Right lobe of liver (tissue), 6 donors: ENCODE data around the gene BMP4. TPM values are rescaled to one million over a fixed set of nuclear protein-coding genes. Genes with fewer than 3 reads are reported as not detected.

Source experiments
- ATAC-seq, 4 donors: fragments of 200-7000 bp; cut with Tn5 transposase; one replicate each; pipeline ENCODE4 v1.9.1; 2020; ENCODE audit warnings: mild to moderate bottlenecking in 4 of 4, moderate library complexity in 4 of 4
- DNase-seq, 3 donors: peaks; one replicate each; pipeline ENCODE4 v3.0.0-alpha.2; 2020
- H3K27ac ChIP-seq, 3 donors: fragments of 200-600 bp; one replicate each; pipeline ENCODE4 v1.8.0; 2022
- H3K27me3 ChIP-seq, 2 donors: fragments of 200-600 bp; one replicate each; pipeline ENCODE4 v1.8.0; 2022
- H3K36me3 ChIP-seq, 4 donors: fragments of 200-600 bp; sonication (generic) in 1 of 4; one replicate each; pipeline versions ENCODE4 v1.5.1 to v1.8.0; 2017 to 2022; ENCODE audit warnings: control low read depth in 1 of 4
- H3K4me1 ChIP-seq, 4 donors: fragments of 200-600 bp; sonication (generic) in 1 of 4; one replicate each; pipeline versions ENCODE4 v1.5.1 to v1.8.0; 2017 to 2022; ENCODE audit warnings: control low read depth in 1 of 4
- H3K4me3 ChIP-seq, 3 donors: fragments of 200-600 bp; one replicate each; pipeline ENCODE4 v1.8.0; 2022
- H3K9me3 ChIP-seq, 4 donors: fragments of 200-600 bp; sonication (generic) in 1 of 4; one replicate each; pipeline versions ENCODE4 v1.5.1 to v1.8.0; 2017 to 2022; ENCODE audit warnings: control low read depth in 1 of 4
- CTCF ChIP-seq, 4 donors: fragments of 200-600 bp in 3 of 4; fragments of 450-650 bp in 1 of 4; IDR thresholded peaks; one replicate each; pipeline versions ENCODE4 v1.5.1 to v1.8.0; 2016 to 2022; ENCODE audit warnings: antibody characterized with exemption in 4 of 4, mild to moderate bottlenecking in 2 of 4
- POLR2A ChIP-seq: fragments of 450-650 bp; IDR thresholded peaks from one replicate; pipeline ENCODE4 v1.6.1; 2017; ENCODE audit warnings: antibody characterized with exemption, mild to moderate bottlenecking
- WGBS: methylation state at CpG from one replicate; pipeline ENCODE4 v1.1.6; 2018; ENCODE audit warnings: low coverage, low lambda C conversion rate; ENCODE audit not compliant: insufficient coverage; ENCODE audit errors: missing lambda C conversion rate; 5-methylcytosine and 5-hydroxymethylcytosine counted together
- intact Hi-C, 2 donors: fragments of 100-400 bp; cut with DNase I; formaldehyde crosslinking; loops; one replicate each; pipeline versions ENCODE4 v1.11.2 to v1.14.1; 2022
- total RNA-seq, 6 experiments: library from RNA; depleted of rRNA in 2 of 6; stranded (reverse); fragments of >200 nt in 2 of 6; fragmentation: NEBNext Ultra II Directional in 3 of 6; extraction: Animal tissue kit (Norgen Biotek cat#: 25700) in 3 of 6; gene quantifications; one replicate each; pipeline versions ENCODE4 v1.1.0 to v1.2.4, GENCODE V29; 2016 to 2023
- donor health status: DM: no; HTN: yes; CAD: no.
- donor health status: DM: no; HTN: no; CAD: no.
- donor health status: DM: no; HTN: no; CAD: no.
- donor health status: DM: no; HTN: yes; CAD: no.
- donor health status: DM: no; HTN: yes; CAD: no.

BMP4 gene
- total RNA-seq, 6 experiments from 2014 or later: 1.8 to 3.1 (median 2.4) TPM

GRCh38 chr14:53958628-53959027 lies 2.0 kb upstream of the BMP4 start:
- no peak for ATAC-seq
- intact Hi-C loops: no loop called here
- 70% methylated on average over 2 of the region's 2 CpGs for WGBS

GRCh38 chr14:53957739-53958138 lies 1.1 kb upstream of the BMP4 start:
- DNase-seq: no peak
- Histone ChIP-seq H3K27me3 (no peaks in the 10 kb centered on the region), H3K9me3 (no peaks in the 10 kb centered on the region), H3K27ac (no peak overlapping the region), H3K4me3 (no peak overlapping the region), H3K4me1 (peaks cover 0 to 14% (median 3%) of the 10 kb centered on the region in 4 donors), H3K36me3 (no peaks in the 10 kb centered on the region)
- no peak for ATAC-seq
- TF ChIP-seq CTCF (IDR thresholded peaks at IDR 0.05) (no peak), POLR2A (no peak)
- intact Hi-C loops: no loop called here

More at GRCh38 chr14:53958628-53959027, 2.0 kb upstream of the BMP4 start:
- Histone ChIP-seq H3K9me3 (no peaks in the 10 kb centered on the region), H3K27me3 (peaks cover 0 to 4% of the 10 kb centered on the region in 2 donors), H3K36me3 (no peaks in the 10 kb centered on the region), H3K4me1 (peaks cover 0 to 14% (median 5%) of the 10 kb centered on the region in 4 donors), H3K27ac (no peak overlapping the region), H3K4me3 (no peak overlapping the region)
- TF ChIP-seq CTCF (IDR thresholded peaks at IDR 0.05) (no peak), POLR2A (no peak)
- DNase-seq: no peak

GRCh38 chr14:53955671-53956426 lies 776 bp downstream of the BMP4 start:
- WGBS: 7% methylated on average over 18 of the region's 52 CpGs
- H3K4me1 ChIP-seq: peaks cover 0 to 14% (median 3%) of the 10 kb centered on the region in 4 donors
- no peak for ATAC-seq
- H3K9me3 ChIP-seq: no peaks in the 10 kb centered on the region
- no peaks in the 10 kb centered on the region for H3K27me3 ChIP-seq
- DNase-seq: peak; percentile 51 to 59 (median 58)
- no peaks in the 10 kb centered on the region for H3K36me3 ChIP-seq
- intact Hi-C loops: no loop called here
- peak overlapping the region; percentile 31 to 69 (median 66) for H3K4me3 ChIP-seq
- H3K27ac ChIP-seq: peak overlapping the region in 2 of 3 donors; percentile 31 to 86
- TF ChIP-seq CTCF (IDR thresholded peaks at IDR 0.05) (no peak), POLR2A (no peak)

DNA sequence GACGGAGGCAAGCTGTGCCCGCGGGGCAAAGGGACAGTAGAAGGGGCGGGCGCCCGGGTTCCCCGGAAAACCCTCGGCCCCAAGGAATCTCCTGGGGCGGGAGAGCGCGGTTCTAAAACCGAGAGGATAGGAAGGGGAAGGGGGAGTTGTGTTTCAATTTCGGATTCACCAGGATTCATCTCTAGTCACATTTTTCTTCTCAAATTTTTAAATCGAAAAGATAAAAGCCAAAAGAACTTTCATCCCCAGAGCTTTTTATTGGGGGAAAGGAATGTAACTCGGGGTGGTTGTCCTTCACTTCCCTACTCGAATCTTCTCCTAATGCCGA lies 1.4 kb downstream of the BMP4 start:
- 5% methylated on average over 17 of the region's 17 CpGs for WGBS
- no peak for ATAC-seq

More for the DNA sequence above, 1.4 kb downstream of the BMP4 start:
- TF ChIP-seq POLR2A (no peak), CTCF (IDR thresholded peaks at IDR 0.05) (no peak)
- peak overlapping the region in 2 of 3 donors; percentile 31 to 86 for H3K27ac ChIP-seq
- peaks cover 0 to 14% (median 3%) of the 10 kb centered on the region in 4 donors for H3K4me1 ChIP-seq
- H3K27me3 ChIP-seq: no peaks in the 10 kb centered on the region
- intact Hi-C loops: no loop called here
- no peaks in the 10 kb centered on the region for H3K9me3 ChIP-seq
- no peaks in the 10 kb centered on the region for H3K36me3 ChIP-seq
- DNase-seq: no peak
- H3K4me3 ChIP-seq: peak overlapping the region; percentile 51 to 69 (median 66)
